AG20443 (cell line): ENCODE data around the gene ZNF142.

Experiments used
- DNase-seq: peaks from one replicate; pipeline ENCODE4 v3.0.0; 2012; ENCODE audit warnings: low spot score, mixed read lengths

ZNF142 gene

DNA sequence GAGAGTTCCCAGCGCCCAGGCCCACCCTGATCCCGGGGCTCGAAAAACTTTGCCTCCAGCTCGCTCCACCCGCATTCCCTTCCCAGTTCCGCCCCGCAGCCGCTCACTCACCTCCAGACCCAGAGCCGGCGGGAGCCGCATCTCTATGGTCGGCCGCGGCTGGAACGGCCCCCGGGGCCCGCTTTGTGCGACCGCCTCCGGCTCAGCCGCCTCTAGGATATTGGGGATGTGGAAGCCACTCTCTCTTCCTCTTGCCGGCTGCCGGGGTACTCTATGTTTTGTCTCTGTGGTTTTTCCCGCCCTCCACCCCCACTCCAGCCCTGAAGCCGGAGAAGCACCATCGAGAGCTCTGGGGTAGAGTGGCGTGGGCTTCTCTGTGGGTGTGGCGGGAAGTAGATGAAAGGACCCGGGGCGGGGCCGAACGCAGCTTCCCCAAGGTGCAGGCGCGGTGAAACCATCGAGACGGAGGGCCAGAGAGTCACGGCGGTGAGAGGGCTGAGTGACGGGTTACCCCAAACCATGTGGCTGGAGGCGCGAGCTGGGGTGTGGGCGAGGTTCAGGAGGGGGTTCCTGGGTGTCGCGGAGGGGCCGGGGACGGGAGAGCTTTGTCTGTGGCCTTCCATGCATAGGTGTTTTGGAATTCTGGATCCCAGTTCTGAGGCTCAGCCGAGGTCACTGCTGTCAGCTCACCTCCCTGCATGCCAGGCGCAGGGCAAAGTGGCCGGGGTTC is at the start of gene ZNF142, which contains the start of gene BCS1L:
Gene ZNF142, minus strand, starts transcription at position 366 of the 730 bp plus-strand sequence. CDS start 3,194 bp downstream, outside the sequence.
Gene BCS1L, plus strand, starts transcription at position 426 of the 730 bp plus-strand sequence. CDS start 1,305 bp downstream, outside the sequence.
- peak; percentile 93 for DNase-seq

GRCh38 chr2:218708086-218708485 is 48.7 kb upstream of the ZNF142 start:
- DNase-seq: no peak

- no peak for DNase-seq
Measured at GRCh38 chr2:218703341-218703740, 43.9 kb upstream of the ZNF142 start.

DNA sequence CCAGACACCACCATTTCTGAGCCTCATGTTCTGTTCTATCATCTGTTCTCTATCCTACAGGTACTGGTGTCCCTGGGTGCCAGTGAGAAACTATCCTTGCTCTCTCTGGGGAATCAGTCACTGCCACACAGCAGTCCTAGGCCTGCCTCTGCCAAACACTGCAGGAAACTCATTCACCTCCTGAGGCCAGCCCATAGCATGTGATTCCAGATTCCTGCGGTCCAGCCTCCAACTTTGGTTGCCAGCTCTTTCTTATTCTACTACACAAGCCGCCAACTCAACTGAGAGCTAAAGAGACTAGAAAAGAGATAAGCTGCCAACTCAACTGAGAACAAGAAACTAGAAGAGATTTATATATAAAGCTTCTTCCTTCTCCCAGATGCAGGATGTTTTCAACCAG is 42.4 kb upstream of the ZNF142 start:
- DNase-seq: no peak

DNA sequence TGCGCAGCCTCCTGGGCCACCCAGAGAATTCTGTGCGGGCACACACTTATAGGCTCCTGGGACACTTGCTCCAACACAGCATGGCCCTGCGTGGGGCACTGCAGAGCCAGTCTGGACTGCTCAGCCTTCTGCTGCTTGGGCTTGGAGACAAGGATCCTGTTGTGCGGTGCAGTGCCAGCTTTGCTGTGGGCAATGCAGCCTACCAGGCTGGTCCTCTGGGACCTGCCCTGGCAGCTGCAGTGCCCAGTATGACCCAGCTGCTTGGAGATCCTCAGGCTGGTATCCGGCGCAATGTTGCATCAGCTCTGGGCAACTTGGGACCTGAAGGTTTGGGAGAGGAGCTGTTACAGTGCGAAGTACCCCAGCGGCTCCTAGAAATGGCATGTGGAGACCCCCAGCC is 39.5 kb upstream of the ZNF142 start:
- no peak for DNase-seq

GRCh38 chr2:218694405-218695145 is 35.2 kb upstream of the ZNF142 start:
- peak; percentile 17 for DNase-seq

GRCh38 chr2:218691234-218691633 is 31.8 kb upstream of the ZNF142 start:
- peak; percentile 65 for DNase-seq

DNA sequence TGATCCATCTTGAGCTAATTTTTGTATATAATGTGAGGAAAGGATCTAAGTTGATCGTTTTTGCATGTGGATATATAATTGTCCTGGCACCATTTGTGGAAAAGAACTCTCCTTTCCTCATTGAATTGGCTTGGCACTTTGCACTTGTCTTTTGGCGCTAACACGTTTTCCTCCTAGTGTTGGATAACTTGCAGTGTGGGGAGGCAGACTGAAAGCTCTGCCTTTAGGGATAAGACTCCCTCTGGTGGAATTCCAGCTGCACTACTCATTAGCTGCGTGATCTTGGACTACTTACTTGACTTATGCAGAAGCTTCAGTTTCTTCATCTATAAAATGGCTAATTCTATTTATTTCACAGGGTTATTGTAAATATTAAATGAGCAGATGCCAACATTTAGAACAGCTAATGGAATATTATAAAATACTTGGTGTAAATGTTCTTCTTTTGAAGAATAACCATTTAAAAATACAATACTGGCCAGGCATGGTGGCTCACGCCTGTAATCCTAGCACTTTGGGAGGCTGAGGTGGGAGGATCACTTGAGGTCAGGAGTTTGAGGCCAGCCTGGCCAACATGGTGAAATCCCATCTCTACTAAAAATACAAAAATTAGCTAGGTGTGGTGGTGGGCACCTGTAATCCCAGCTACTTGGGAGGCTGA is 28.1 kb upstream of the ZNF142 start:
- DNase-seq: peak; percentile 84

DNA sequence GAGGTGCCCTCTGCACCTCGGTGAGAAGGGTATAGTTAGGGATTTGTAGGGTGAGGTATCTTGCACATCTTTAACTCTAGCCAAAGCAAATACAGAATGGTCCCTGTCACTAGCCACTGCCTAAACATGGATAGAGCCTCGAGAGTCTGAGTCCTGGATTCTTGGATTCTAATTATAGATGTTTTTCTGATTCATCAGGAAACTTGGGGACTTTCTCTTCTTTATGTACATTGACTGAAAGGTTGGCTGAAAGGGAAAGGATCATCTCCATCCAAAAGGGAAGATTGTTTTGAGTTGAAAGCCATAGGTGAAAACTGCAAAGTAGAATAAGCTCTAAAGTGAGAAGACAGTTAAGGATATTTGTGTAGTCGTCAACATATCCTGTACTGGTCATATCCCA is 20.6 kb upstream of the ZNF142 start:
- no peak for DNase-seq

DNA sequence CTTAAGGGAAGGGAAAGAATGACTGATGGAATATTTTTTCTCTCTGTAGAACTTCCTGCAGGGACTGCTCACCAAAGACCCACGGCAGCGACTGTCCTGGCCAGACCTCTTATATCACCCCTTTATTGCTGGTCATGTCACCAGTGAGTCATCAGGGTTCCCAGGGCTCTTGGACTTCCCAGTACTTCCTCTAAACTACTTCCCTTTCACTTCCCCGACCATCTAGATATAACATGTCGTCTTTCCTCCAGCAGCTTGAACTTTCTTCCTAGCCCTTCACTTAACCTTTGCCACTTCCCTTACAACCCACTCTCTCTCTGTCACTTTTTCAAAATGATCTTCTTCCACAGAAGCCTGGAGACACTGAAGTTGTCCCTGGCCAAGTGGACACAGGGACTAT is 19.7 kb upstream of the ZNF142 start:
- DNase-seq: no peak

DNA sequence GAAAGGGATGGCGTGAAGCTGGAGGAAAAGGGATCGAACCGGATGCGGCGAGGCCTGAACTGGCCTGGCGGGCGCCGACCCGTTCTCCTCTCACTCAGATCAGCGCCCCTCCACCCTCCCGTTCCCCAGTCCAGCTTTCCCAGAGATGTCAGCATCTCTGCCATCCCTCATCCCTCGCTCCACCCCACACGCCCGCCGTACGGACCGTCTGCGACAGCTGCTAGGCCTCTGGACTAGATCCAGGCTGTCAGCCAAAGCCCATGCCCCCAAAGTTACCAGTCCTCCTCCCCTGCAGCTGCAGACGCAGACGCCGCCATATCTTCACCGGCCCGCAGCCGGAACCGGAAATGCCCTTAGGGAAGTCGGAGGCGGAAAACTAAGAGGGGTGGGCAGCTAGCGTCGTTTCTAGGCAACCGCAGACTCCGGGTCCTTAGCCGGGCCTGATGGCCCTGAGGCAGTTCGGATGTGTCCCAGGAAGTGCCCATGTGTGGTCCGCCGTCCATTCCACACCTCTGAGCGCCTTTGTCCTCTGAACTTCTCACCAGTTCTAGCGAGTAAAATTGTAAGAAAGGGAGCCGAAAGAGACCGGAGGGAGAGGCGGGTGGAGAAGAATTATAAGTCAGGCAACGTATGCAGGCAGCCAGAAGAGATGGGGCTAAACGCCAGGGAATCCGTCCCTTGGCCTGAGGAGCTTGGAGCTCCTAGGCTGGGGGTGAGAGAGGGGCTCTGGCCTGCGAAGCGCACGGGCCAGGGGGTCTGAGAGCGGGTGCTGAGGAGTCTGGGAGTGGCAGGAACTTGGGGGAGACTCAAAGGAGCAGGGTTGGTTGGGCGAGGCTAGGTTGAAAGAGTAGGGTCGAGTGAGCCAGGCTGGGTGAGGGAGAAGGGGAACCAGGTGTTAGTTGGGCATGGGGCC is 12.5 kb upstream of the ZNF142 start, which contains the start of the genes RNF25 and STK36:
Gene RNF25, minus strand, starts transcription at position 349 of the 913 bp plus-strand sequence. Its CDS starts 32 bp downstream, at position 317.
Gene STK36, plus strand, starts transcription at position 433 of the 913 bp plus-strand sequence. CDS start 744 bp downstream, outside the sequence.
- DNase-seq: peak; percentile 97

- no peak for DNase-seq
Measured at GRCh38 chr2:218671097-218671653, 11.8 kb upstream of the ZNF142 start.

- DNase-seq: no peak
Measured at GRCh38 chr2:218664653-218665052, 5.2 kb upstream of the ZNF142 start.

DNA sequence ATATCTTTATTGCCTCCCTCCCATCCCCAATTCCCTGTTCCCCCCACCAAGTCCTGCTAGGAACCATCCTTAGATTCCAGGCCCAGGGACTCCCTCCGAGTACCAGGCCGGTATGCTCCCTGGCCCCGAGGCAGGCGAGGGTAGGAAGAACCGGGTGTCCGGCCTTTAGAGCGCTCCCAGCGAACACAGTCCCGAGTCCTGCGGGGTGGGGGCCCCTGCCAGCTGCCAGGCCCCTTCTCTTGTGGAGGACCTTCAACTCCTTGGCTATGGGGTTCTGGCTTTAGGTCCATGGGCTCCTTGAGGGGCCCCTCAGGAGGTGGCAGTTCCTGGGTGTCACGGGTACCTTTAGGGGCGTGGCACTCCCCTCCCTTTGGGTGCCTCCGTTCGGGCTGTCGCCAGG is 4.5 kb upstream of the ZNF142 start:
- no peak for DNase-seq

DNA sequence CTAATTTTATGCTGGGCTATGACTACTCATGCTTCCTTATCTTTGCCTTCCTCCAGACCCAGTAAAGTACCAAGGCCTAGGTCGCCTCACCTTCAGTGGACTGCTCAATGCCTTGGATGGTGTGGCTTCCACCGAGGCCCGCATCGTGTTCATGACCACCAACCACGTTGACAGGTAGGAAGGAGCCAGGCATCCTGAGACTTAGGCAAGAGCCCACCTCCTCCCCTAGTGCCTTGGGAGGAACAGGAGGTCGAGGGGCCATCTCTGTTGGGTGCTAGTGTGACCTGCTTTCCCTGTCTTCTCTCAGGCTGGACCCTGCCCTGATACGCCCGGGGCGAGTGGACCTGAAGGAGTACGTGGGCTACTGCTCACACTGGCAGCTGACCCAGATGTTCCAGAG is 3.4 kb upstream of the ZNF142 start:
- DNase-seq: no peak

GRCh38 chr2:218662377-218662776 is 3.0 kb upstream of the ZNF142 start:
- no peak for DNase-seq

- DNase-seq: no peak
Measured at GRCh38 chr2:218659988-218660358, 550 bp upstream of the ZNF142 start.

DNA sequence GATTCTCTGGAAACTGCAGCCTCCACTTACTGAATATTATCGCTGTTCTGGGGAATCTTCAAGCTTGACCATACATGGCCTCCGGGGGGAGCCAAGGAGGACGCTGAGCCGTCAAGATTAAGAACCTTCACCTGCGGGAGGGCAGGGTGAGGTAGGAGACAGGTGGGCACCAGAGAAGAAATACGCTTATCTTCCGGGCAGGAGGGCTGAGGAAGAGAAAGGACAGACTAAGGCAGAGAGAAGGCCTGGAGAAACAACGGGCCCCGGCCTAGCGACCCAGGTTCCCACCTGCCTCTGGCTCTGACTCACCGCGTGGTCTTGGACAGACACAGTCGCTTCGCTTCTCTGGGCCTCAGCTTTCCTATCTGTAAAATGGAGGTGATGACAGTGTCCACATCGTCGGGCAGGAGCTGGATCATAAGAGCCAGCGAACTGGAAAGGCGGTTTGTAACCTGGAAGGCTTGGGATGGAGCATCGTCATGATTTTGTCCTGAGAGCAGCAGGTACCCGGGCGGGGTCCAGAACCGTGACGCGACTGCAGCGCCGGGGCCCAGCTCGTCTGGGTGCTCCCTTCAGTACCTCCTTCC is 659 bp downstream of the ZNF142 start:
- peak; percentile 67 for DNase-seq

DNA sequence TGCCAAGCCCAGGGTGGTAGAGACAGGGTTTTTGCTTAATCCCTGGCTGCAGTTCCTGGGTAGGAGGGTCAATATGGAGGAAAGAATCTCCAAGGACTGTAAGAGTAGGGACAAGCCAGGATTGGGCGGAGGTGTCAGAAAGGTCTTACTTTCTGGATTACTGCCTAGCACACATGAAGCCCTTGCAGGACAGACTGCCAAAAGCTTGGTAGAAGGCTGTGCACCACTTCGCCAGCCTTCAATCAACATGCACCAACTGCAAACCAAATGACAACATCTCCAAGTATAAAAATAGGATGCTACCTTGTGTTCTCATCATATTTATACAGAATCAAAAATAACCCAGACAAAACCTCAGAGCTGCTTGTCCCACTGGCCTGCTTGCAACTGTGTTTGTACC is 3.7 kb downstream of the ZNF142 start:
- no peak for DNase-seq

GRCh38 chr2:218648787-218649100 is 10.7 kb downstream of the ZNF142 start:
- no peak for DNase-seq
